SKM-1 treated with dmso at 0.1 percent for 144 hours (cell line): ENCODE measurements around the gene IFRD2.
"Not testable (repeated sequence)": the region's sequence is repeated elsewhere in the genome, so short reads cannot be mapped to it uniquely, and the experiment has no call there.

ENCODE experiments used
- DNase-seq: peaks from one replicate; lab custom pipeline; 2025; ENCODE audit not compliant: unreplicated experiment; lab: John Stamatoyannopoulos, UW

Gene IFRD2

GRCh38 chr3:50286322-50287227 is 5.7 kb downstream of the IFRD2 start:
- no peak for DNase-seq

- not testable (repeated sequence) for DNase-seq
These were observed 8.1 kb downstream of the IFRD2 start for GRCh38 chr3:50284121-50284520.

GRCh38 chr3:50279255-50280016 is 12.8 kb downstream of the IFRD2 start:
- no peak for DNase-seq

GRCh38 chr3:50278880-50279224 is 13.4 kb downstream of the IFRD2 start, which contains the start of gene LSMEM2:
Gene LSMEM2, plus strand, starts transcription at chr3:50279087. Its CDS starts 27 bp downstream, at chr3:50279114.
- DNase-seq = no peak

GRCh38 chr3:50278123-50278879 is 13.9 kb downstream of the IFRD2 start:
- DNase-seq = no peak

- no peak for DNase-seq
These were observed 15.5 kb downstream of the IFRD2 start for GRCh38 chr3:50276762-50277101.

- DNase-seq = no peak
These were observed 16.1 kb downstream of the IFRD2 start for GRCh38 chr3:50275996-50276761.

- DNase-seq = no peak
These were observed 16.9 kb downstream of the IFRD2 start for GRCh38 chr3:50275141-50275995.

GRCh38 chr3:50274371-50275104 is 17.7 kb downstream of the IFRD2 start:
- peak; percentile 32 for DNase-seq

- DNase-seq = no peak
These were observed 18.6 kb downstream of the IFRD2 start for GRCh38 chr3:50273689-50274065.

GRCh38 chr3:50272911-50273688 is 19.1 kb downstream of the IFRD2 start:
- DNase-seq = peak; percentile 78

- not testable (repeated sequence) for DNase-seq
These were observed 19.7 kb downstream of the IFRD2 start for GRCh38 chr3:50272538-50272910.

- no peak for DNase-seq
These were observed 20.8 kb downstream of the IFRD2 start for GRCh38 chr3:50271314-50271936.

GRCh38 chr3:50270422-50271224 is 21.6 kb downstream of the IFRD2 start:
- no peak for DNase-seq

GRCh38 chr3:50269977-50270413 is 22.2 kb downstream of the IFRD2 start:
- DNase-seq = no peak

- DNase-seq = no peak
These were observed 22.8 kb downstream of the IFRD2 start for GRCh38 chr3:50269460-50269859.
